Activated naive CD8-positive, alpha-beta T cell treated with anti-CD3 and anti-CD28 coated beads, Interleukin-2, amount 10 ng/mL, durations not matched to agents 7 days and 5 days (primary cell): Measurements from ENCODE around the gene G6PC2. TPM values are rescaled to one million over a fixed set of nuclear protein-coding genes. Genes with fewer than 3 reads are reported as not detected.
"Not testable (repeated sequence)": the region's sequence is repeated elsewhere in the genome, so short reads cannot be mapped to it uniquely, and the experiment has no call there.

Source experiments
- ATAC-seq: fragments of 150-1000 bp; cut with Tn5 transposase; one replicate; pipeline ENCODE4 v1.10.0; 2021; ENCODE audit warnings: low read depth, moderate library complexity
- POLR2A ChIA-PET: fragments of 350-600 bp; sonication (Branson Sonifier 250); formaldehyde crosslinking; loops from one replicate; lab custom pipeline; 2021; ENCODE audit warnings: antibody characterized with exemption; lab: Charles Lee
- DNase-seq: peaks from one replicate; pipeline ENCODE4 v3.0.0; 2021
- H3K27ac Mint-ChIP-seq: one replicate; pipeline ENCODE4 v1.8.0; 2022; ENCODE audit warnings: mild to moderate bottlenecking, mixed read lengths
- H3K27me3 Mint-ChIP-seq: one replicate; pipeline ENCODE4 v1.8.0; 2022; ENCODE audit warnings: mild to moderate bottlenecking, moderate library complexity, mixed read lengths
- H3K36me3 Mint-ChIP-seq: one replicate; pipeline ENCODE4 v1.8.0; 2021; ENCODE audit warnings: mild to moderate bottlenecking, mixed read lengths
- H3K4me1 Mint-ChIP-seq: one replicate; pipeline ENCODE4 v1.8.0; 2021; ENCODE audit warnings: mixed read lengths
- H3K4me3 Mint-ChIP-seq: one replicate; pipeline ENCODE4 v1.8.0; 2022; ENCODE audit warnings: mild to moderate bottlenecking, moderate library complexity, mixed read lengths
- H3K9me3 Mint-ChIP-seq: one replicate; pipeline ENCODE4 v1.8.0; 2021; ENCODE audit warnings: mixed read lengths
- total RNA-seq, 2 experiments: library from RNA; stranded (reverse); gene quantifications; one replicate each; pipeline ENCODE4 v1.2.3, GENCODE V29; 2021

G6PC2 gene
- total RNA-seq, 2 experiments from 2014 or later, result not detected

DNA sequence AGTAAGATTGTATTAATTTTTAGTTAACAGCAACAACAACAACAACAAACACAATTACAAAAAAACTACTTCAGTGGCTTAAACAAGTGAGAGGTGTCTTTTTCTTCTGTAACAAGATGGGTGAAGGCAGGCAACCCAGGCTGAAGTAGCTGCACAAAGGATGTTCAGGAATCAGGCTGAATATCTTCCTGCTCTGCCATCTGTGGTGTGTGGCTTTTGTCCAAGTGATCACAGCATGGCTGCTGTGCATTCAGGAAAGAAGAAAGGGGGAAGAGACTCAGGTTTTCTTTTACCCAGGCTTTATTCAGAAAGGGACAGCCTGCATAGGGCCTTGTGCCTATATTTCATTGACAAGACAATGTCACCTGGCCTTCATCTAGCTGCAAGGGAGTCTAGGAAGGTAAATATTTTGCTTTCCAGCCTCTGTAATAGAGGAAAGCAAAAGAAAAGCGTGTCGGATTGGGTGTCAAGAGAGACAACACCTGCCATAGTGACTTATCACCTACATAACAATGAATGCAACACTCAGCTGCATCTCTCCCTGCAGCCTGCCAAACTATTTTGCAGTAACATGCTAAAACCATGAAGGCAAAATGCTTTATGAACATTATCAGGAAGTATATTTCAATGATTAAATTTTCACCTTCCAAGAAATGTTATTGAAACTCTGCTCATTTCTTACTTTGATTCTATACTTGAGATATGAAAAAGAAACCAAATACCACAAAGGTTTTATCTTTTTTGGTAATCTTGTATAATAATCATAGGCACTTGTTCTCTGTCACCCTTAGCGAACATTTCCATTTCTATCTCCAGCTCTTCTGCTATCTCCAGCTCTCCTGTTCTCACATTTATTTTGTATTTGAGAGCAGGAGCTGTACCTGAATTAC lies 14.6 kb downstream of the G6PC2 start:
- peaks cover 4% of the 10 kb centered on the region for H3K36me3 Mint-ChIP-seq
- no peak for ATAC-seq
- H3K9me3 Mint-ChIP-seq, result peaks cover 6% of the 10 kb centered on the region
- peaks cover 42% of the 10 kb centered on the region for H3K27me3 Mint-ChIP-seq
- peaks cover 14% of the 10 kb centered on the region for H3K4me1 Mint-ChIP-seq
- POLR2A ChIA-PET, result no interaction called here
- H3K4me3 Mint-ChIP-seq, result no peak overlapping the region
- DNase-seq, result no peak
- no peak overlapping the region for H3K27ac Mint-ChIP-seq

DNA sequence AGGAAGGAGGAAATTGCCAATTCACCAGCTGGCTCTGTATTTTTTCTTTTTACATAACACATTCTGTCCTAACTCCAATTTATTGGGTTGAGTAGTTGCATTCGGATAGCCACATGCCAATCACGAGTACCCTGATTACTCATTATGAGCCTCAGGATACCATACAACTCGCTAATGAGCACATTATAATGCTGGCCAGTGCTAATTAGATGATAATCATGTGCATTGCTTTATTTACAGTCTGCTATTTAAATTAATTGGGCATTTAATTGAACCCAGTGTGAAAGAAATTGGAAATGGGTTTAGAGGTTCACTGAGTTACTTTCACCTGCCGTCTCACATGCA lies 15.2 kb downstream of the G6PC2 start:
- Mint-ChIP-seq H3K9me3 (peaks cover 6% of the 10 kb centered on the region), H3K4me1 (peaks cover 14% of the 10 kb centered on the region), H3K27ac (no peak overlapping the region), H3K4me3 (no peak overlapping the region), H3K27me3 (peaks cover 39% of the 10 kb centered on the region), H3K36me3 (peaks cover 4% of the 10 kb centered on the region)
- DNase-seq (no peak), ATAC-seq (no peak)
- POLR2A ChIA-PET, result no interaction called here

DNA sequence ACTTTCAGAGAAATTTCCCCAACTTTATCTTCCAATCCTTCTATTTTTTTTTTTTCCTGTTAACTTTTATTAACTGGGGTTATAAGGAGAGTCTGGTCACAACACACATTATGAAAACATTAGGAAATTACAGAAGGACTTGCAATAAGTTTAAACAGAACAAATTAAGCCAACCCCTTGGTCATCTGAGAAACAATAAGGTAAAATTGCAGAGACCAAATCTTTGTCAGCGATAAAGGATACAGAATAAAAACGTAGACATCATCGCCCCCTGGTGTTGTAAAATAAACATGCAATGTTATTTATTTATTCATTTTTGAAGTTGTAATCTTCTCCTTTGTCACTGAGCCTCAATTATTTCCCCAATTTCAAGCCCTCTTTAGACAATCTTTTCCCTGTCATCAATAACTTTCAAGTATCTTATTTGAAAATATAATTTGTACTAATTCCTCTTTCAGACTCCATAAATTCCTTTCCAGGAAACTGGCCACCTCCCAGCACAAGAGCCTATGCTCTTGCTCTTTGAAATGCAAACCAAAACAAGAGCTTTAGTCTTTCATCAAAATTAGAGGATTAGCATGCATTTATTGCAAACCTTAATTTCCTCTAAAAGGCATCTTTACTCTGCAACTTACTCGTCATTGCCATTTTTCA lies 19.5 kb downstream of the G6PC2 start:
- Mint-ChIP-seq H3K4me3 (no peak overlapping the region), H3K36me3 (no peaks in the 10 kb centered on the region), H3K27ac (no peak overlapping the region), H3K27me3 (peaks cover 35% of the 10 kb centered on the region), H3K9me3 (no peaks in the 10 kb centered on the region), H3K4me1 (peaks cover 8% of the 10 kb centered on the region)
- DNase-seq (no peak), ATAC-seq (no peak)
- POLR2A ChIA-PET, result no interaction called here

DNA sequence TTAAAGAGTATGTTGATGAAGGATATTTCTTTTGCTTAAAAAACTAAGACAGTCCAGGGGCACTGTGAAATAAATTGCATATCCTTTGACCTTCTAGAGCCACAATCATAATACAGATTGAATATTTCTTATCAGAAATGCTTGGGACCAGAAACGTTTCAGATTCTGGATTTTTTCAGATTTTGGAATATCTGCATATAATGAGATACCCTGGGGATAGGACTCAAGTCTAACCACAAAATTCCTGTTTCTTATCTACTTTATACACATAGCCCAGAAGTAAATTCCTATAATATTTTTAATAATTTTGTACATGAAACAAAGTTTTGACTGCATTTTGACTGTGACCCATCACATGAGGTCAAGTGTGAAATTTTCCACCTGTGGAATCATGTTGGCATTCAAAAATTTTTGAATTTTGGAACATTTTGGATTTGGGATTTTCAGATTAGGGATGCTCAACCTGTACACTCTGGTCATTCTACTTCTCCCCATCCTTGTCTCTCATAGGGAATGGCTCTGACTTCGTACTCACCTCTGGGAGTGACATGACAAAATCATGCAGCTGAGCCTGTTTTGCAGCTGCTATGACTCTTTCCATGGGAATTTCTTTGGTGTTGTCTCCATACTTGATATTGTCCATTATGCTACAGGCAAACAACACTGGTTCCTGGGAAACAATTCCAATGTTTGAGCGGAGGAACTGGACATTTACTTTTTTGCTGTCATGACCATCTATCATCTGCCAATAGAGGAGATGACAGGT lies 25.7 kb downstream of the G6PC2 start:
- Mint-ChIP-seq H3K4me1 (no peaks in the 10 kb centered on the region), H3K36me3 (no peaks in the 10 kb centered on the region), H3K4me3 (no peak overlapping the region), H3K27me3 (peaks cover 64% of the 10 kb centered on the region), H3K9me3 (no peaks in the 10 kb centered on the region), H3K27ac (no peak overlapping the region)
- no peak for DNase-seq
- POLR2A ChIA-PET, result no interaction called here
- ATAC-seq, result no peak

DNA sequence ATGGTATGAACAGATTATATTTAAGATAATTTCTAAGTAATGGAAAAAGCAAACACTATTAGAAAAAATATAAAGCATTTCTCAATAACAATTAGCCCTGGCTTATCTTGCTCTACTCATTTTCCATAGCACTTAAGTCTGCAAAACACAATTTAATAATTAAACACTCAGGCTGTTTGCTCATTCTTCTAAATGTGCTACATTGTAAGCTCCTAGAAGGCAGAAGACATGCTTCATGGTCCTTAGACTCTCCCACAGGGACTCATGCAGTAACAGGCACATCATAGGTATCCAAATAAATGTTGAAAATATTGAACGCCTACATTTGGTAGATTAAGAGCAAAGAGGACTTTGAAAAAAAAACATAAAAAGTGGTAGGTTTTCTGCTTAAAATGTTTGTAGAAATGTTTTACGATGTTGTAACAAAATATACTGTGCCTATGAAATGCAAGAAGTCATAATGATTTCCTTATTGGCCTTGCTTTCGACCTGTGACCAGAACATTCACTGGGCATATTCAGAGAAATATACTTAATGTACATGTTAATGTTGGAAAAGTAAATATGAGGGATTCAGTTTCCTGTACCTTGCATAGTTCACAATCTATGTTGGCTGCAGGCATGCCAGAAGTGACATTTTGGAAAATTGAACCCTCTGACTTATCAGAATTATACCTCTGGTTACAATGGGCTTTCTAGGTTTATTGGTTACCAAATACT lies 27.2 kb downstream of the G6PC2 start:
- POLR2A ChIA-PET, result no interaction called here
- Mint-ChIP-seq H3K36me3 (no peaks in the 10 kb centered on the region), H3K27me3 (peaks cover 62% of the 10 kb centered on the region), H3K4me3 (no peak overlapping the region), H3K27ac (no peak overlapping the region), H3K4me1 (no peaks in the 10 kb centered on the region), H3K9me3 (no peaks in the 10 kb centered on the region)
- ATAC-seq, result no peak
- no peak for DNase-seq

DNA sequence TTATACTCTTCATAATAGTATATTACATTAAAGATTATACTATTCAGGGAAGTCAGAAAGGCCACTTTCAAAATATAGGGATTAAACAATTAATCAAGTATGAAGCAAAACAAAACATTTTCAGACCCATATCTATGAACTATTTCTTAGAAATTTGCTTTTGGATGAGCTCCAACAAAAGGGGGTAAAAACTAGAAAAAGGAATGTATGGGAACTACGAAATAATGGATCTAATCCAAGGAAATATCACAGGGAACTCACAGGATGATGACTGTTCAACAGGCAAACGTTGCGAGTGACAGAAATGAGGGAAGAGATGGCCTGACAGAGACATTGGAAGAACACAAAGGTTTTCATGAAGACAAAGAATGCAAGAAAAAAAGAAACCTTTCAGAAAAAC lies 27.9 kb downstream of the G6PC2 start:
- ATAC-seq, result no peak
- H3K4me3 Mint-ChIP-seq, result no peak overlapping the region
- H3K27me3 Mint-ChIP-seq, result peaks cover 58% of the 10 kb centered on the region
- POLR2A ChIA-PET, result no interaction called here
- H3K4me1 Mint-ChIP-seq, result no peaks in the 10 kb centered on the region
- no peaks in the 10 kb centered on the region for H3K36me3 Mint-ChIP-seq
- H3K9me3 Mint-ChIP-seq, result no peaks in the 10 kb centered on the region
- DNase-seq, result no peak
- H3K27ac Mint-ChIP-seq, result no peak overlapping the region

DNA sequence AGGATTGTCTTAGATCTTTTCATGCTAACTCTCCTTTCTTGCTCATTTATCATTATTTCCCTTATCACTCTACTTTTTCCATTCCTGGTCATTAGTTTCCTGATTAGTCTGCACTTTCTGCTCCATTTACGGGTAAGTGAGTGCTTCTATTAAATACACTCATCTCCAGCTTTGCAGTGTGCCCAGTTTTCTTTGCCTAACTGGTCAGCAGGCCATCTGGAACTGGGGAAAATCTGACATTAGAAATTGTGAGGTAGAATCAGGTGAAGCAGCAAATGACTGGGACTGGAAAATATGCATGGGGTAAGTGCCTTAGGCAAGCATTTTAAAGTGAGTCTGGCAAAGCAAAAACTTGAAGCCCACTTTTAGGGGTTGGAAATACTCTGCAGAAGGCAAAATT lies 29.2 kb downstream of the G6PC2 start:
- POLR2A ChIA-PET, result no interaction called here
- no peaks in the 10 kb centered on the region for H3K9me3 Mint-ChIP-seq
- no peak for DNase-seq
- H3K27ac Mint-ChIP-seq, result no peak overlapping the region
- H3K27me3 Mint-ChIP-seq, result peaks cover 51% of the 10 kb centered on the region
- no peaks in the 10 kb centered on the region for H3K4me1 Mint-ChIP-seq
- H3K36me3 Mint-ChIP-seq, result no peaks in the 10 kb centered on the region
- H3K4me3 Mint-ChIP-seq, result no peak overlapping the region
- no peak for ATAC-seq

DNA sequence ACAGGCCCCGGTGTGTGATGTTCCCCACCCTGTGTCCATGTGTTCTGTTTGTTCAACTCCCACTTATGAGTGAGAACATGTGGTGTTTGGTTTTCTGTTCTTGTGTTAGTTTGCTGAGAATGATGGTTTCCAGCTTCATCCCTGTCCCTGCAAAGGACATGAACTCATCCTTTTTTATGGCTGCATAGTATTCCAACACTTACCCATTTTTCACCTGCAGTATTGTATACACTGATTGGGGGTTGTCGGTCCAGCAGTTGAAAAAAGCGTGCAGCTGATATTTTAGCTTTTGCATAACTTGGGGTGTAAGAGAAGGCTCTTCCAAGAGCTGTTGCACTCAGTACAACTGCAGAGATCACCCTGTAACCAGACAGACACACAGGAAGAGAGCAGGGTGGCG lies 31.1 kb downstream of the G6PC2 start:
- H3K27ac Mint-ChIP-seq, H3K36me3 Mint-ChIP-seq, ATAC-seq, H3K9me3 Mint-ChIP-seq, POLR2A ChIA-PET, H3K4me1 Mint-ChIP-seq, H3K4me3 Mint-ChIP-seq, DNase-seq: not testable (repeated sequence)
- H3K27me3 Mint-ChIP-seq, result peaks cover 39% of the 10 kb centered on the region

DNA sequence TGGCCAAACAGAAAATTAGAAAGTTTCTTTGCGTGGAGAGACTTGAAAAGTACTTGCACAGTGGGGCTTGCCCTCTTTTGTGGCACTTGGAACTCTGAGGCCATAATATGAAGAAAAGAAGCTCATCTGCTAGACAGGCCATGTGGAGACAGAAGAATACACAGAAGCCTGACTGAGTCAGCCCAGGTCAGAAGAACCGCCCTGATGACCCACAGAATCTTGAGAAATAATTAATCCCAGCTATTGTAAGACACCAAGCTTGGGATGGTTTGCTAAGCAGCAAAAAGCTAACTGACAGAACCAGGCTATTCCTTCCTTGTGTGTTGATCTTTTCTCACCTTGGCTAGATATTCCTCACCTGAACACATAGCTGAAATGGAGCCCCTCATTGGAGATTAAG lies 33.7 kb downstream of the G6PC2 start:
- H3K27me3 Mint-ChIP-seq, result peaks cover 19% of the 10 kb centered on the region
- no peak overlapping the region for H3K27ac Mint-ChIP-seq
- no peaks in the 10 kb centered on the region for H3K4me1 Mint-ChIP-seq
- DNase-seq (no peak), ATAC-seq (no peak)
- POLR2A ChIA-PET, result no interaction called here
- no peaks in the 10 kb centered on the region for H3K36me3 Mint-ChIP-seq
- no peaks in the 10 kb centered on the region for H3K9me3 Mint-ChIP-seq
- no peak overlapping the region for H3K4me3 Mint-ChIP-seq

DNA sequence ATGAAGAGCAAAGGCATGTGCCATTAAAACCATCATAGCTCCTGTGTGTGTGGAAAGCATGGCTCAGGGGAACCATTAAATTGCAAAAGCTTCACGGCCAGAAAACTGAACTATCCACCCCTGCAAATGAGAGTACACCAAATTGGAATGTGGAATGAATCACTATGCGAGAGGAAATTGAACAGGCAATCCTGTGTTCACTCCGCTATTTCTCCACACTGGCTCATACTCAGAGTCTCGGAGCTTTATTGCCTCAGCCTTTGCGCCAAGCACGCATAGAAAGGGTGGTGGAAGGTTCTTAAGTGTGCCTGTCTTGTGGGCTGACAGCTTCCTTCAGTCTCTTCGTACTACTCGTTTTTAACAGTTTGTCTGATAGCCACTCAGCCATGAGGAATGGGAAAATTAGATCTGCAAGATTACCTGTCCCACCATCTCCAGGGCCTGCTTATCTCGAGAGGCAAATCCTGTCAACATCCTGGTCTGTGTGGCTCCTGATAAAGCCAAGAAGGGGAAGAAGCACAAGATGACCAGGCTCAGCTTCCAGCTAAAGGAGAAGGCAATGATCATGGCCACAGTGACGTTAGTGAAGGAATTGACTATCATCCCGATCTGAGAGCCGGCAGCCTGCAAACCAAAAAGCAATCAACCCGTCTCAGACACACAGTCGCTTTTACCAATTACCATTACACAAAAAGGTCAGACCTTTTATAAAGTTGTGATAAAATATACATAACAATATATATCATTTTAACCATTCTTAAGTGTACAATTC lies 34.9 kb downstream of the G6PC2 start:
- ATAC-seq (no peak), DNase-seq (no peak)
- Mint-ChIP-seq H3K9me3 (no peaks in the 10 kb centered on the region), H3K4me1 (no peaks in the 10 kb centered on the region), H3K4me3 (no peak overlapping the region), H3K36me3 (no peaks in the 10 kb centered on the region), H3K27ac (no peak overlapping the region), H3K27me3 (peaks cover 10% of the 10 kb centered on the region)
- POLR2A ChIA-PET, result no interaction called here

DNA sequence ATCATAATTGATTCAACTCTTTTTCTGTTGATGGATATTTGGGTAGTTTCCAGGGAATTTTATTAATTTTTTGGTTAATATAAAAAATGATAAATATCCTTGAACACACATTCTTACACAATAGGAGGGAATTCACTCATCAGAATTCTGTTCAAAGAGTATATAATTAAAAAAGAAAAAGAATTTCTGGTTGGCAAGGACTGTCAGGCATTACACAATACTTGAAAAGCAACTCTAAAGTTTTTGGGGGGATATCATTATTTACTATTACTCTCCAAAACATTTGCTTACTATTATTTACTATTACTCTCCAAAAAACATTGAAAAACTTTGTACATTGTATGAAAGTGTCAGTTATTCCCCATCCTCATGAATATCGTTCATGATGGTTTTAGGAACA lies 38.0 kb downstream of the G6PC2 start:
- Mint-ChIP-seq H3K4me3 (no peak overlapping the region), H3K9me3 (no peaks in the 10 kb centered on the region), H3K27ac (no peak overlapping the region), H3K27me3 (peaks cover 5% of the 10 kb centered on the region), H3K36me3 (no peaks in the 10 kb centered on the region), H3K4me1 (no peaks in the 10 kb centered on the region)
- no peak for DNase-seq
- POLR2A ChIA-PET, result no interaction called here
- ATAC-seq, result no peak

DNA sequence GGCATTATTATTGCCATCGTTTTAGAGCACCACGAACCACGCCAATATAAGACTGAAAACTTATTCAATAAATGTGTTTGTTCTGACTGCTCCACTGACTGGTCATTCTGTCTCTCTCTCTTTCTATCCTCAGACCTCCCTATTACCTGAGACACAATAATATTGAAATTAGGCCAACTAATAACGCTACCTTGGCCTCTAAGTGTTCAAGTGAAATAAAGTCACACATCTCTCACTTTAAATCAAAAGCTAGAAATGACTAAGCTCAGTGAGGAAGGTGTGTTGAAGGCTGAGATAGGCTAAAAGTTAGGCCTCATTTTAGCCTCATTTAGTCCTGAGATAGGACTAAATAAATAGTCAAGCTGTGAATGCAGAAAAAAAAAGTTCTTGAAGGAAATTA lies 38.8 kb downstream of the G6PC2 start:
- DNase-seq (no peak), ATAC-seq (no peak)
- POLR2A ChIA-PET, result no interaction called here
- no peak overlapping the region for H3K4me3 Mint-ChIP-seq
- no peaks in the 10 kb centered on the region for H3K36me3 Mint-ChIP-seq
- H3K9me3 Mint-ChIP-seq, result no peaks in the 10 kb centered on the region
- peaks cover 10% of the 10 kb centered on the region for H3K27me3 Mint-ChIP-seq
- no peaks in the 10 kb centered on the region for H3K4me1 Mint-ChIP-seq
- H3K27ac Mint-ChIP-seq, result no peak overlapping the region

DNA sequence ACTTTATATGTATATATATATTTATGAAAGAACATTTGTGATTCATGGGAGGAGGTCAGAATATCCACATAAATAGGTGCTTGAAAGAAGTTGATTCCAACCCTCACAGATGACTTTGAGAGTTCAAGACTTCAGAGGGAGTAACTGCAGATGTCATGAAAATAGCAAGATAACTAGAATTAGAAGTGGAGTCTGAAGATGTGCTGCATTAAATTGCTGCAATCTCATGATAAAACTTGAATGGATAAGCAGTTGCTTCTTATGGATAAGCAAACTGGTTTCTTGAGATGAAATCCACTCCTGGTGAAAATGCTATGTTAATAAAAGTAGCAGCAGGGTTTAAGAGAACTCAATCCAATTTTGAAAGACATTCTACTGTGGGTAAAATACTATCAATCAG lies 40.2 kb downstream of the G6PC2 start:
- Mint-ChIP-seq H3K36me3 (no peaks in the 10 kb centered on the region), H3K4me3 (no peak overlapping the region), H3K27ac (no peak overlapping the region), H3K9me3 (no peaks in the 10 kb centered on the region), H3K27me3 (peaks cover 18% of the 10 kb centered on the region), H3K4me1 (no peaks in the 10 kb centered on the region)
- ATAC-seq, result no peak
- POLR2A ChIA-PET, result no interaction called here
- no peak for DNase-seq
